ENCODE measurements around the gene EPO. TPM values are rescaled to one million over a fixed set of nuclear protein-coding genes. Genes with fewer than 3 reads are reported as not detected.
"Not testable (repeated sequence)": the region's sequence is repeated elsewhere in the genome, so short reads cannot be mapped to it uniquely, and the experiment has no call there.

EPO gene
- total RNA-seq, 2 experiments from 2014 or later, result 0.15 TPM; not detected in 1

GRCh38 chr7:100719523-100720278 is 567 bp upstream of the EPO start:
- CTCF ChIA-PET, result interaction anchor here (0.6 to 2.0 kb wide), 2 partner anchors 11 to 14 kb away, joined by 4 to 5 read pairs; partner anchors contain the start of gene POP7
- POLR2A ChIA-PET, result interaction anchor here (0.5 kb wide), 1 partner anchor 190 kb away, joined by 6 read pairs; no protein-coding TSS in a partner anchor

GRCh38 chr7:100720671-100721504 is 620 bp downstream of the EPO start:
- ChIA-PET POLR2A (no interaction called here), CTCF (interaction anchor here (2.0 kb wide), 1 partner anchor 15 kb away, joined by 5 read pairs; the partner anchor contains the start of gene POP7)

GRCh38 chr7:100721505-100721812 is 1.2 kb downstream of the EPO start:
- ChIA-PET POLR2A (no interaction called here), CTCF (no interaction called here)

- ChIA-PET CTCF (interaction anchor here (1.8 kb wide), 1 partner anchor 158 kb away, joined by 5 read pairs; no protein-coding TSS in a partner anchor), POLR2A (no interaction called here)
Measured at GRCh38 chr7:100722480-100723212, 2.4 kb downstream of the EPO start.

GRCh38 chr7:100723732-100724275 is 3.5 kb downstream of the EPO start:
- POLR2A ChIA-PET, result no interaction called here
- CTCF ChIA-PET, result interaction anchor here (0.9 to 1.8 kb wide), 2 partner anchors 18 to 159 kb away, joined by 3 to 5 read pairs; partner anchors contain the start of gene POP7

- CTCF ChIA-PET, result interaction anchor here (0.8 to 2.2 kb wide), 6 partner anchors 10 to 160 kb away, joined by 3 to 19 read pairs (median 4); partner anchors contain the start of genes POP7 and SLC12A9
- POLR2A ChIA-PET, result not testable (repeated sequence)
Measured at GRCh38 chr7:100724364-100724763, 4.1 kb downstream of the EPO start.

GRCh38 chr7:100726996-100727761 is 6.9 kb downstream of the EPO start:
- POLR2A ChIA-PET, result no interaction called here
- CTCF ChIA-PET, result interaction anchor here (0.5 kb wide), 1 partner anchor 118 kb away, joined by 5 read pairs; no protein-coding TSS in a partner anchor

- CTCF ChIA-PET, result no interaction called here
- POLR2A ChIA-PET, result interaction anchor here (1.0 kb wide), 1 partner anchor 16 kb away, joined by 3 read pairs; no protein-coding TSS in a partner anchor
Measured at GRCh38 chr7:100728196-100728595, 7.9 kb downstream of the EPO start.

- POLR2A ChIA-PET, result no interaction called here
- CTCF ChIA-PET, result interaction anchor here (0.7 kb wide), 1 partner anchor 11 kb away, joined by 4 read pairs; no protein-coding TSS in a partner anchor
Measured at GRCh38 chr7:100730136-100730800, 10.0 kb downstream of the EPO start.

GRCh38 chr7:100731937-100732636 is 11.8 kb downstream of the EPO start:
- CTCF ChIA-PET, result no interaction called here
- POLR2A ChIA-PET, result no interaction called here

GRCh38 chr7:100735730-100736129 is 15.5 kb downstream of the EPO start:
- ChIA-PET POLR2A (no interaction called here), CTCF (no interaction called here)

- ChIA-PET CTCF (no interaction called here), POLR2A (no interaction called here)
Measured at GRCh38 chr7:100736671-100737070, 16.4 kb downstream of the EPO start.

- ChIA-PET CTCF (no interaction called here), POLR2A (no interaction called here)
Measured at GRCh38 chr7:100739934-100740333, 19.7 kb downstream of the EPO start.

GRCh38 chr7:100744605-100745004 is 24.3 kb downstream of the EPO start:
- ChIA-PET CTCF (interaction anchor here (0.5 kb wide), 1 partner anchor 280 kb away, joined by 3 read pairs; no protein-coding TSS in a partner anchor), POLR2A (interaction anchor here (1.0 kb wide), 1 partner anchor 16 kb away, joined by 3 read pairs; no protein-coding TSS in a partner anchor)

- POLR2A ChIA-PET, result interaction anchor here (1.0 kb wide), 1 partner anchor 17 kb away, joined by 3 read pairs; no protein-coding TSS in a partner anchor
- CTCF ChIA-PET, result interaction anchor here (1.3 kb wide), 1 partner anchor 111 kb away, joined by 3 read pairs; no protein-coding TSS in a partner anchor
Measured at GRCh38 chr7:100745184-100745583, 24.9 kb downstream of the EPO start.

GRCh38 chr7:100752994-100753393 is 32.7 kb downstream of the EPO start:
- POLR2A ChIA-PET, result no interaction called here

GRCh38 chr7:100753750-100754149 is 33.5 kb downstream of the EPO start:
- CTCF ChIA-PET, result no interaction called here
- POLR2A ChIA-PET, result no interaction called here

More at GRCh38 chr7:100752994-100753393, 32.7 kb downstream of the EPO start:
- CTCF ChIA-PET, result no interaction called here
